Central memory CD8-positive, alpha-beta T cell (primary cell): ENCODE measurements around the gene FXR1.

ENCODE experiments used
- ATAC-seq: fragments of 150-1000 bp; cut with Tn5 transposase; replicated peaks from 2 replicates; pipeline ENCODE4 v1.10.0; 2022; ENCODE audit warnings: mild to moderate bottlenecking, moderate FRiP score, moderate number of reproducible peaks; ENCODE audit not compliant: poor library complexity, severe bottlenecking; ENCODE audit errors: extremely low read depth
- DNase-seq, 2 donors: peaks; one replicate each; pipeline ENCODE4 v3.0.0; 2021; ENCODE audit warnings: low spot score in 2 of 2
- H3K27ac Mint-ChIP-seq: one replicate; pipeline ENCODE4 v1.8.0; 2022; ENCODE audit warnings: low read depth, mild to moderate bottlenecking, moderate library complexity, mixed read lengths
- H3K27me3 Mint-ChIP-seq: one replicate; pipeline ENCODE4 v1.8.0; 2022; ENCODE audit warnings: mixed read lengths
- H3K36me3 Mint-ChIP-seq: one replicate; pipeline ENCODE4 v1.8.0; 2022; ENCODE audit warnings: mild to moderate bottlenecking, moderate library complexity, mixed read lengths; ENCODE audit not compliant: insufficient read depth
- H3K4me1 Mint-ChIP-seq: one replicate; pipeline ENCODE4 v1.8.0; 2022; ENCODE audit warnings: mixed read lengths
- H3K4me3 Mint-ChIP-seq: one replicate; pipeline ENCODE4 v1.8.0; 2022; ENCODE audit warnings: mild to moderate bottlenecking, moderate library complexity, mixed read lengths
- H3K9me3 Mint-ChIP-seq: one replicate; pipeline ENCODE4 v1.8.0; 2022; ENCODE audit warnings: mixed read lengths

The FXR1 gene

GRCh38 chr3:180911876-180912303, 580 bp upstream of the FXR1 start:
- peaks cover 46% of the 10 kb centered on the region for H3K4me1 Mint-ChIP-seq
- no peak for DNase-seq
- peak overlapping the region; percentile 79 for H3K4me3 Mint-ChIP-seq
- H3K27ac Mint-ChIP-seq, result peak overlapping the region; percentile 97
- H3K27me3 Mint-ChIP-seq, result no peaks in the 10 kb centered on the region
- ATAC-seq, result peak; percentile 3
- H3K9me3 Mint-ChIP-seq, result no peaks in the 10 kb centered on the region
- peaks cover 13% of the 10 kb centered on the region for H3K36me3 Mint-ChIP-seq

GRCh38 chr3:180913581-180914404, 1.3 kb downstream of the FXR1 start:
- no peak for ATAC-seq
- Mint-ChIP-seq H3K4me1 (peaks cover 46% of the 10 kb centered on the region), H3K27me3 (no peaks in the 10 kb centered on the region), H3K9me3 (no peaks in the 10 kb centered on the region), H3K27ac (peak overlapping the region; percentile 97), H3K36me3 (peaks cover 16% of the 10 kb centered on the region), H3K4me3 (peak overlapping the region; percentile 79)
- DNase-seq, result no peak

GRCh38 chr3:180918542-180918941, 6.1 kb downstream of the FXR1 start:
- DNase-seq (no peak), ATAC-seq (no peak)
- peaks cover 9% of the 10 kb centered on the region for H3K36me3 Mint-ChIP-seq
- H3K27ac Mint-ChIP-seq, result no peak overlapping the region
- no peak overlapping the region for H3K4me3 Mint-ChIP-seq
- H3K27me3 Mint-ChIP-seq, result no peaks in the 10 kb centered on the region
- no peaks in the 10 kb centered on the region for H3K9me3 Mint-ChIP-seq
- H3K4me1 Mint-ChIP-seq, result peaks cover 61% of the 10 kb centered on the region

DNA sequence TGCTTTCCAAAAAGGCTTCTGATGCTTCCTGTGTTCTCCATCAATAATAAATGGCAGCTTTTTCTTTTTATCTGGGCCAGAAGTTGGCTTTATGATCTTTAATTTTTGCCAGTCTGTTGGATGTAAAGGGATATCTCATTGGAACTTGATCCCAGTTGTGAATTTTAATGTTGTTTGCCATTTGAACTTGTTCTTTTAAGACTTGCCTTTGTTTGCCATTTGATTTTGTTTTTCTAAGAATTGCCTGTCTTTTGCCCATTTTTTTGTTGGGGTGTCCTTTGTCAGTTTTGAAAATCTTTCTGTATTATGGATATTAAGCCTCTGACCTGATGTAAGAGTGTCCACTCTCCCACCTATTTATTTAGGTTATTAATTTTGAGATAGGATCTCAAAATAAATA, 9.8 kb downstream of the FXR1 start:
- peaks cover 47% of the 10 kb centered on the region for H3K4me1 Mint-ChIP-seq
- H3K4me3 Mint-ChIP-seq, result no peak overlapping the region
- H3K9me3 Mint-ChIP-seq, result no peaks in the 10 kb centered on the region
- peak overlapping the region; percentile 13 for H3K27ac Mint-ChIP-seq
- H3K36me3 Mint-ChIP-seq, result peaks cover 7% of the 10 kb centered on the region
- no peaks in the 10 kb centered on the region for H3K27me3 Mint-ChIP-seq
- no peak for DNase-seq
- ATAC-seq, result no peak

DNA sequence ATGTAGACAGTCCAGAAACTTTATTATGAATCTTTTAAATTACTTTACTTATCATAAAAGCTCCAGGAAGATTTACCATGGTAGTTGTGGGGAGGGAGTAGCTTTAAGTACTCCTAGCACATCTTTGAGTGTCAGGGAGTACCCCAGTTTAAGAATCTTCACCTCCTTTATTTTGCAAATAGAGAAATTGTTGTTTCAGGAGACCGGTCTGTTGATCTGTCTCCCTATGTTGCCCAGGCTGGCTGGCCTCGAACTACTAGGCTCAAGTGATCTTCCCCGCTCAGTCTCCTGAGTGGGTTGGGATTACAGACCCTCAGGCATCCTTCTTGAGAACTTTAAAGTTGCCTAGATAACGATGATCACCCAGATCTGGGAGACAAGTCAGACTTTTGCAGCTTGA, 11.1 kb downstream of the FXR1 start:
- Mint-ChIP-seq H3K4me3 (no peak overlapping the region), H3K9me3 (no peaks in the 10 kb centered on the region), H3K4me1 (peaks cover 53% of the 10 kb centered on the region), H3K27me3 (no peaks in the 10 kb centered on the region), H3K27ac (no peak overlapping the region), H3K36me3 (peaks cover 6% of the 10 kb centered on the region)
- no peak for ATAC-seq
- DNase-seq, result no peak

DNA sequence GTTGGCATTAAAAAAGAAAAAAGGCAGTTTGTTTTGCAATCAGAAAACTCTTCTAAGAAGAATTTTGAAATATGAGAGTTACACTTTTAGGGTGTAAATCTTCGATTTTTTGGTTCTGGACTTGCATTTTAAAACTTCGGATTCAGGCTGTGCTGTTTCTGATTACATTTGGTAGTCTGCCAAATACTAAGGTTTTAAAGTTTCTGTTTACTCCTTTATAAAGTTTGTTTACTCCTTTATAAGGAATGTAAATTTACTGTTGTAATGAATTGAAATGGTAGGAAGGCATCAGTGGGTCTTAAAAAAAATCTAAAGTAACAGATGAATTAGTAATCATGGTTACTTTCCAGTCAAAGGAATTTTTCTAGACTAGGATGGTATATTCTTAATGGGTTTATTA, 14.1 kb downstream of the FXR1 start:
- Mint-ChIP-seq H3K4me1 (peaks cover 59% of the 10 kb centered on the region), H3K9me3 (no peaks in the 10 kb centered on the region), H3K27ac (no peak overlapping the region), H3K4me3 (no peak overlapping the region), H3K36me3 (peaks cover 10% of the 10 kb centered on the region), H3K27me3 (no peaks in the 10 kb centered on the region)
- ATAC-seq (no peak), DNase-seq (no peak)

DNA sequence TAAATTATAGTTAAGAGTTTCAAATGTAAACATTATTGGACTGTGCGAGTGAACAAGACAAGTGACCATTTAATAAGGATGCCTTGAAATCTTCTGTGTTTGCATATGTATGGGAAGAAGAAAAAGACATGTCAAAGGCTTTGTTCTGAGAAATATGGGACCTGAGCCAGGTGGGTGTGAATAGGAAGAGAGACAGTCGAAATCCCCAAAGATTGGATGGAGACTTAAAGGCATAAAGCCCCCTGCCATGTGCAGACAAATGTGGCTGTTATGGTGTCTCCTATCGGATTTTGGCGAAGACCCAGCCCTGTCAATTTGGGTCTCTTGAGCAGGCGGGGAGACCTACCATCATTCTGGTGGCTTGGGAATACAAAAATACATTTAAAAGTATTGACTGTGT, 16.9 kb downstream of the FXR1 start:
- Mint-ChIP-seq H3K4me1 (peaks cover 55% of the 10 kb centered on the region), H3K9me3 (no peaks in the 10 kb centered on the region), H3K36me3 (peaks cover 14% of the 10 kb centered on the region), H3K27ac (peak overlapping the region; percentile 49), H3K27me3 (no peaks in the 10 kb centered on the region), H3K4me3 (no peak overlapping the region)
- ATAC-seq (no peak), DNase-seq (no peak)

DNA sequence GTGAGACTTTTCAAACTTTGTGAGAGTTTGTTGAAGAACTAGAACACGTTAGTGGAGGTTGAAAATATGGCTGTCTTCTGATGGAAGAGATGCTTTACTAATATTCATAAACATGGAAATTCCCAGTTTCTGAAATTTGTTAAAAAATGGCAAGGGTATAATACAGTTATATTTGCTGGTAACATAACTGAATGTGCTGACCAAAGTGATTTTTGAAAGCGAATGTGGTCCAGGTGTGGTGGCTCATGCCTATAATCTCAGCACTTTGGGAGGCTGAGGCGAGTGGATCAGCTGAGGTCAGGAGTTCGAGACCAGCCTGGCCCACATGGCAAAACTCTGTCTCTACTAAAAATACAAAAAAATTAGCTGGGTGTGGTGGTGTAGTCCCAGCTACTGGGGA, 18.1 kb downstream of the FXR1 start:
- DNase-seq (no peak), ATAC-seq (no peak)
- H3K27me3 Mint-ChIP-seq, result no peaks in the 10 kb centered on the region
- peaks cover 57% of the 10 kb centered on the region for H3K4me1 Mint-ChIP-seq
- H3K4me3 Mint-ChIP-seq, result no peak overlapping the region
- H3K9me3 Mint-ChIP-seq, result no peaks in the 10 kb centered on the region
- peak overlapping the region; percentile 74 for H3K27ac Mint-ChIP-seq
- H3K36me3 Mint-ChIP-seq, result peaks cover 18% of the 10 kb centered on the region

- peaks cover 59% of the 10 kb centered on the region for H3K4me1 Mint-ChIP-seq
- peaks cover 28% of the 10 kb centered on the region for H3K36me3 Mint-ChIP-seq
- H3K4me3 Mint-ChIP-seq, result no peak overlapping the region
These were observed 20.3 kb downstream of the FXR1 start for GRCh38 chr3:180932819-180933218.

DNA sequence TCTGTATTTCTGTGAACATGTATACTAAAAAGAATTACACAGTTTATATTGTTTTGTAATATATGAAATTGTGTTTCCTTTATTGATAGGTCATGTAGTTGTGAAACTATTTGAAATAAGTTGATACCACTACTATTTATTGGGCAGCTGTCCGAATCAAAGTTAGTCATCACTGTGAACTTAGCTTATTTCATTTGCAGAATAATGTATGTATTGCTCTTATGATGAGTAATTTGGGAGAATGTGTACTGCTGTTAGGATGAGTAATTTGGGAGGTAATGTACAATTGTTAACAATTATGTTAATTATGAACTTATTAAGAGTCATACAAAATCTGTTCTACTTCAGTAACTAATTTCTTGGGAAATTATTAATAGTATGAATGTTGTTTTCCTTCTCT, 22.2 kb downstream of the FXR1 start:
- no peak for DNase-seq
- Mint-ChIP-seq H3K4me1 (peaks cover 54% of the 10 kb centered on the region), H3K27ac (no peak overlapping the region), H3K36me3 (peaks cover 29% of the 10 kb centered on the region), H3K27me3 (no peaks in the 10 kb centered on the region), H3K4me3 (no peak overlapping the region), H3K9me3 (no peaks in the 10 kb centered on the region)
- no peak for ATAC-seq

More at GRCh38 chr3:180932819-180933218, 20.3 kb downstream of the FXR1 start:
- H3K27me3 Mint-ChIP-seq, result no peaks in the 10 kb centered on the region
- ATAC-seq (no peak), DNase-seq (no peak)
- no peak overlapping the region for H3K27ac Mint-ChIP-seq
- no peaks in the 10 kb centered on the region for H3K9me3 Mint-ChIP-seq

DNA sequence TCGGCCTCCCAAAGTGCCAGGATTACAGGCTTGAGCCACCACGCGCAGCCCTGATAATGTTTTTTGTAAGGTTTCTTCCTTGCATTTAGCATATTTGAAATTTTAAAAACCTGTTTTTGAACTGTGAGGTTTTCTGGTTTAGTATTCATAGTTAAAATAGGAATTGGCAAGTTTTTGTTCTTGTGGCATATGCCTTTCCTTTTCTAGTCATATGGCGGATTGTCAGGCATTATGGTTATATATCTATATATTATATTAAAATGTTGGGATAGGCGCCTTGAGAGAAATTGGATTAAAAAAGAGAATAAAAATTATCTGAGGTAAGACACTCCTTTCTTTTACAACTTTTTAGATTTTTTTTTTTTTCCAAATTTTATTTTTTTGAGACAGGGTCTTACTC, 28.4 kb downstream of the FXR1 start:
- Mint-ChIP-seq H3K4me3 (no peak overlapping the region), H3K36me3 (peaks cover 40% of the 10 kb centered on the region), H3K27me3 (no peaks in the 10 kb centered on the region), H3K4me1 (peaks cover 17% of the 10 kb centered on the region), H3K27ac (no peak overlapping the region), H3K9me3 (no peaks in the 10 kb centered on the region)
- DNase-seq, result no peak
- no peak for ATAC-seq

- no peaks in the 10 kb centered on the region for H3K9me3 Mint-ChIP-seq
- peaks cover 43% of the 10 kb centered on the region for H3K36me3 Mint-ChIP-seq
- no peak for DNase-seq
- H3K27me3 Mint-ChIP-seq, result no peaks in the 10 kb centered on the region
- H3K4me3 Mint-ChIP-seq, result no peak overlapping the region
- no peak for ATAC-seq
- no peak overlapping the region for H3K27ac Mint-ChIP-seq
- H3K4me1 Mint-ChIP-seq, result peaks cover 33% of the 10 kb centered on the region
These were observed 35.4 kb downstream of the FXR1 start for GRCh38 chr3:180947761-180948390.

DNA sequence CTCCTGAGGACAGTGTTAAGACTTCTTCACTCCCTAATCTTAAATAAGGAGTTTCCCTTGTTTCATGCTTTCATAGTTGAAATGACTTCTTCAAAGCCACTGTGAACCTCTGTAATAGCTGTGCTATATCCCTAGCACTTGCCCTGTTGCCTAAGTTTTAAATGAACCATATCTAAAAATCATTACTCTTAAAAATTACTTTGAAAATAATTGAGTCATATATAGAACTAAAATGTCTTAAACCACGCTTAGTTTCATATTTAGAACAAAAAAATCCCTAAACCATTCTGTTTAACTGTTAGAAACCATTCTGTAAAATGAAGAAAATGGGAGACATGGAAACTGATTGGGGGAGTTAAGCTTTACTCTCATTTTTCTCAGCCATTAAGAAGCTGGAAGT, 47.2 kb downstream of the FXR1 start:
- no peaks in the 10 kb centered on the region for H3K4me1 Mint-ChIP-seq
- no peak for ATAC-seq
- no peak for DNase-seq
- no peak overlapping the region for H3K4me3 Mint-ChIP-seq
- no peak overlapping the region for H3K27ac Mint-ChIP-seq
- H3K36me3 Mint-ChIP-seq, result peaks cover 58% of the 10 kb centered on the region
- H3K27me3 Mint-ChIP-seq, result no peaks in the 10 kb centered on the region
- no peaks in the 10 kb centered on the region for H3K9me3 Mint-ChIP-seq
